ENCODE measurements around the gene MAPKAP1. TPM values are rescaled to one million over a fixed set of nuclear protein-coding genes. Genes with fewer than 3 reads are reported as not detected.

The MAPKAP1 gene
- polyA plus RNA-seq, 1 donor (not counting 4 experiments of a cell fraction or from before 2014, with no cell fraction given), result 129 TPM

DNA sequence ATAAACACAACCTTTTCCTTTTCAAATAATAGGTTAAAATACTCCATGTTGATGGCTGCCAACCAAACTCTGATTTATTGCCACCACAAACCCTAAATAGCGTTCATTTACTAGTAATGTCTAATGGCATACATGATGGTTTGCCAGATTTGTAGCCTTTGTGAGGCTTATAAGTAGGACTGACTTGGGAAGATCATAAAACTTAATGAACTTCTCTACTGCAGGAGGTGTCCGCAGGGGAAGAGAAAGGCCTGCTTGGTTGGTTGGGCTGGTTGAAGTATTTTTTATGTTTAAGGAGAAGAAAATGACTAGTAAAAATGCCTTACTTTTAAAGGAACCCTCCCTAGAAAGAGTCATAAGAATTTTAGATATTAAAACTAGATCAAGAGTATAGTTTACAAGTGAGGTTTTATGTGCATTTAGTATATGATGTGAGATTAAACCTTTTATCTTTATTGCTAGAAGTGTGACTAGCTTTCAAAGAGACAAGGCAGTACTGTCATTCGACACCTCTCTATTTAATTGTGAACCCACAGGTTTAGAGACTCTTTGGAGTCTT is 45.1 kb upstream of the MAPKAP1 start:
- no peak overlapping the region for H2AFZ ChIP-seq (ENCODE audit: control insufficient read depth, low read length)
- H3K27me3 ChIP-seq (ENCODE audit: control insufficient read depth, extremely low read depth, insufficient read depth, low read length), result no peaks in the 10 kb centered on the region
- FAIRE-seq (peak; percentile 36), DNase-seq (ENCODE audit: low read depth, low spot score) (no peak)
- peak overlapping the region; percentile 80 for H3K4me2 ChIP-seq (ENCODE audit: control insufficient read depth, extremely low read depth, insufficient read depth, low read depth, low read length)
- TF ChIP-seq, protein P1, sequence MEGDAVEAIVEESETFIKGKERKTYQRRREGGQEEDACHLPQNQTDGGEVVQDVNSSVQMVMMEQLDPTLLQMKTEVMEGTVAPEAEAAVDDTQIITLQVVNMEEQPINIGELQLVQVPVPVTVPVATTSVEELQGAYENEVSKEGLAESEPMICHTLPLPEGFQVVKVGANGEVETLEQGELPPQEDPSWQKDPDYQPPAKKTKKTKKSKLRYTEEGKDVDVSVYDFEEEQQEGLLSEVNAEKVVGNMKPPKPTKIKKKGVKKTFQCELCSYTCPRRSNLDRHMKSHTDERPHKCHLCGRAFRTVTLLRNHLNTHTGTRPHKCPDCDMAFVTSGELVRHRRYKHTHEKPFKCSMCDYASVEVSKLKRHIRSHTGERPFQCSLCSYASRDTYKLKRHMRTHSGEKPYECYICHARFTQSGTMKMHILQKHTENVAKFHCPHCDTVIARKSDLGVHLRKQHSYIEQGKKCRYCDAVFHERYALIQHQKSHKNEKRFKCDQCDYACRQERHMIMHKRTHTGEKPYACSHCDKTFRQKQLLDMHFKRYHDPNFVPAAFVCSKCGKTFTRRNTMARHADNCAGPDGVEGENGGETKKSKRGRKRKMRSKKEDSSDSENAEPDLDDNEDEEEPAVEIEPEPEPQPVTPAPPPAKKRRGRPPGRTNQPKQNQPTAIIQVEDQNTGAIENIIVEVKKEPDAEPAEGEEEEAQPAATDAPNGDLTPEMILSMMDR (optimal IDR thresholded peaks at IDR 0.05 in 1 of 3, IDR thresholded peaks at IDR 0.05 in 1 of 3, conservative IDR thresholded peaks at IDR 0.05 in 1 of 3; ENCODE audit: extremely low read depth in 1 of 3, insufficient read depth in 2 of 3, low read length in 3 of 3), result no peak
- no peak for TF ChIP-seq EZH2 (IDR thresholded peaks at IDR 0.05; ENCODE audit: low read length)
- peaks cover 31% of the 10 kb centered on the region for H3K4me1 ChIP-seq (ENCODE audit: control insufficient read depth, extremely low read depth, insufficient read depth, low read length)
- H3K9me3 ChIP-seq (ENCODE audit: control insufficient read depth, low read depth, low read length), result no peaks in the 10 kb centered on the region
- H4K20me1 ChIP-seq (ENCODE audit: control insufficient read depth, extremely low read depth, insufficient read depth, low read length), result no peaks in the 10 kb centered on the region
- H3K9ac ChIP-seq (ENCODE audit: control insufficient read depth, extremely low read depth, insufficient read depth, low read length), result no peak overlapping the region
- H3K27ac ChIP-seq (ENCODE audit: control insufficient read depth, insufficient read depth, low read length), result peak overlapping the region; percentile 38
- peaks cover 77% of the 10 kb centered on the region for H3K79me2 ChIP-seq (ENCODE audit: control insufficient read depth, insufficient read depth, low read length)
- dilution Hi-C loops (cut with MboI; ENCODE audit: extremely low pct_ligation_motif_present, low sequenced_read_pairs), result no loop called here
- H3K36me3 ChIP-seq (ENCODE audit: control insufficient read depth in 2 of 2, extremely low read depth in 1 of 2, insufficient read depth in 2 of 2, low read length in 2 of 2), result peaks cover 0 to 8% of the 10 kb centered on the region in 2 experiments
- no peaks in the 10 kb centered on the region for H3K9me1 ChIP-seq (ENCODE audit: control insufficient read depth, extremely low read depth, insufficient read depth, low read length)
- H3K4me3 ChIP-seq (ENCODE audit: control insufficient read depth in 2 of 3, extremely low read depth in 1 of 3, insufficient read depth in 2 of 3, low read depth in 1 of 3, low read length in 3 of 3), result peak overlapping the region in 2 of 3 experiments; percentile 28 to 35

DNA sequence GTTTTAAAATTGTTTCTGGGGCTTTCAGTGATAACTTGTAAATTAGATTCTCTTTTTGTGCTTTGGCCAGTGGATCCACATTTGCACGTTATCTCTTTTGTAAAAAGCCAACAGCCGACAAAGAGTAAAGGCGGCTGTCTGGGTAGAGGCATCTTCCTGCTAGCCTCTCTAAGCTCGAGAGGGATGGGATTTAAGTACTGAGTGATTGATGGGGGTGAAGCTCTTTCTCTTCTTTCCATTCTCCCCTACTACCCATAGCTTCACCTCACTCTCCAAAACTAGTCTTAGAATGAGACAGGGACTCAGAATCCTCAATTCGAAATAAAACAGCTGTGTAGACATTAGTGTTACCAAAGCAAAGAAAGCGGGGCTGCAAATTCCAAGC is 43.6 kb upstream of the MAPKAP1 start:
- DNase-seq (ENCODE audit: low read depth, low spot score) (no peak), FAIRE-seq (peak; percentile 53)
- dilution Hi-C loops (cut with MboI; ENCODE audit: extremely low pct_ligation_motif_present, low sequenced_read_pairs), result no loop called here
- Histone ChIP-seq H3K4me3 (ENCODE audit: control insufficient read depth in 2 of 3, extremely low read depth in 1 of 3, insufficient read depth in 2 of 3, low read depth in 1 of 3, low read length in 3 of 3) (peak overlapping the region; percentile 18 to 96 (median 95)), H3K9ac (ENCODE audit: control insufficient read depth, extremely low read depth, insufficient read depth, low read length) (peak overlapping the region; percentile 90), H3K27ac (ENCODE audit: control insufficient read depth, insufficient read depth, low read length) (peak overlapping the region; percentile 86), H3K9me1 (ENCODE audit: control insufficient read depth, extremely low read depth, insufficient read depth, low read length) (no peaks in the 10 kb centered on the region), H3K9me3 (ENCODE audit: control insufficient read depth, low read depth, low read length) (no peaks in the 10 kb centered on the region), H3K79me2 (ENCODE audit: control insufficient read depth, insufficient read depth, low read length) (peaks cover 65% of the 10 kb centered on the region), H3K4me1 (ENCODE audit: control insufficient read depth, extremely low read depth, insufficient read depth, low read length) (peaks cover 37% of the 10 kb centered on the region), H3K36me3 (ENCODE audit: control insufficient read depth in 2 of 2, extremely low read depth in 1 of 2, insufficient read depth in 2 of 2, low read length in 2 of 2) (peaks cover 0 to 3% of the 10 kb centered on the region in 2 experiments), H3K27me3 (ENCODE audit: control insufficient read depth, extremely low read depth, insufficient read depth, low read length) (no peaks in the 10 kb centered on the region), H2AFZ (ENCODE audit: control insufficient read depth, low read length) (no peak overlapping the region), H3K4me2 (ENCODE audit: control insufficient read depth, extremely low read depth, insufficient read depth, low read depth, low read length) (peak overlapping the region; percentile 100), H4K20me1 (ENCODE audit: control insufficient read depth, extremely low read depth, insufficient read depth, low read length) (no peaks in the 10 kb centered on the region)
- TF ChIP-seq EZH2 (IDR thresholded peaks at IDR 0.05; ENCODE audit: low read length), result no peak
- TF ChIP-seq, protein P1 (optimal IDR thresholded peaks at IDR 0.05 in 1 of 3, IDR thresholded peaks at IDR 0.05 in 1 of 3, conservative IDR thresholded peaks at IDR 0.05 in 1 of 3; ENCODE audit: extremely low read depth in 1 of 3, insufficient read depth in 2 of 3, low read length in 3 of 3), result no peak

All from keratinocyte (primary cell).